Measurements from ENCODE around the gene RGS6.
A peak's percentile ranks its signal among the peaks of the same experiment; 100 is the strongest.

The RGS6 gene

DNA sequence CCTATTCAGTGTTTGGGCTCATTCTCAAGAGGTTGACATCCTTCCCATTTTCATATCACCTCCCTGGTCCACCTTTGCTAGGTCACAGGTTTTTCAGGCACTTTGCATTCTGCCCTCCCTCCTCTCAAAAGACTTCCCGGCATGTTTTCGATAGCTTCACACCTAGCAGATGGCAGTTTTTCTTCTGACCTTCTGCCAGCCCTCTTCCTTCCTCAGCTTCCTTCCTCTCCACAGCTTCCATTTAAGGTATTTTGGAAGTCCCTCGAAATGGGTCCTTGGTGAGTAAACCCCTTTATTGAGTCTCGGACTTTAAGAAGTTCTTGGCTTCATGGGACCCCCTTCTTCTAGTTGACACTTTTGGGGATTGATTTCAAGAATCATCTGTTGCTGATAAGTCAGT lies 358.0 kb downstream of the RGS6 start:
- Histone ChIP-seq H3K4ac (ENCODE audit: low read depth, low read length) (no peak overlapping the region), H3K27me3 (ENCODE audit: insufficient read depth, low read length) (no peaks in the 10 kb centered on the region), H2BK5ac (ENCODE audit: low read depth, low read length, poor library complexity) (no peak overlapping the region), H3K4me2 (ENCODE audit: low read length) (no peak overlapping the region), H4K12ac (ENCODE audit: low read depth, low read length) (no peak overlapping the region), H3K23ac (ENCODE audit: low read length) (peak overlapping the region; percentile 67), H3K4me3 (ENCODE audit: low read depth, low read length) (no peak overlapping the region), H3K9ac (ENCODE audit: low read length) (peak overlapping the region; percentile 61), H3K27ac (ENCODE audit: low read depth, low read length) (no peak overlapping the region), H2AK5ac (ENCODE audit: low read length) (no peak overlapping the region), H4K91ac (ENCODE audit: low read depth, low read length) (no peak overlapping the region), H4K8ac (ENCODE audit: low read depth, low read length) (no peak overlapping the region), H2BK12ac (ENCODE audit: low read length) (no peak overlapping the region), H3K4me1 (ENCODE audit: control insufficient read depth in 1 of 2, insufficient read depth in 2 of 2, low read length in 2 of 2) (no peaks in the 10 kb centered on the region), H3K14ac (ENCODE audit: low read length) (no peak overlapping the region), H3K36me3 (ENCODE audit: control insufficient read depth in 1 of 2, insufficient read depth in 2 of 2, low read length in 2 of 2) (no peaks in the 10 kb centered on the region), H3K79me1 (ENCODE audit: low read length) (no peaks in the 10 kb centered on the region), H3K18ac (ENCODE audit: low read length) (no peak overlapping the region), H2BK120ac (ENCODE audit: insufficient read depth, low read length, poor library complexity) (no peak overlapping the region), H2AFZ (ENCODE audit: insufficient read depth, low read length, poor library complexity) (no peak overlapping the region), H3K9me3 (ENCODE audit: insufficient read depth, low read depth, low read length) (no peaks in the 10 kb centered on the region), H3K79me2 (ENCODE audit: control insufficient read depth, insufficient read depth, low read length, poor library complexity) (no peaks in the 10 kb centered on the region)
- no peak for DNase-seq
- no CpG with 5 or more reads among the region's 4 CpGs for WGBS (ENCODE audit: extremely low coverage, insufficient coverage, insufficient read length)

DNA sequence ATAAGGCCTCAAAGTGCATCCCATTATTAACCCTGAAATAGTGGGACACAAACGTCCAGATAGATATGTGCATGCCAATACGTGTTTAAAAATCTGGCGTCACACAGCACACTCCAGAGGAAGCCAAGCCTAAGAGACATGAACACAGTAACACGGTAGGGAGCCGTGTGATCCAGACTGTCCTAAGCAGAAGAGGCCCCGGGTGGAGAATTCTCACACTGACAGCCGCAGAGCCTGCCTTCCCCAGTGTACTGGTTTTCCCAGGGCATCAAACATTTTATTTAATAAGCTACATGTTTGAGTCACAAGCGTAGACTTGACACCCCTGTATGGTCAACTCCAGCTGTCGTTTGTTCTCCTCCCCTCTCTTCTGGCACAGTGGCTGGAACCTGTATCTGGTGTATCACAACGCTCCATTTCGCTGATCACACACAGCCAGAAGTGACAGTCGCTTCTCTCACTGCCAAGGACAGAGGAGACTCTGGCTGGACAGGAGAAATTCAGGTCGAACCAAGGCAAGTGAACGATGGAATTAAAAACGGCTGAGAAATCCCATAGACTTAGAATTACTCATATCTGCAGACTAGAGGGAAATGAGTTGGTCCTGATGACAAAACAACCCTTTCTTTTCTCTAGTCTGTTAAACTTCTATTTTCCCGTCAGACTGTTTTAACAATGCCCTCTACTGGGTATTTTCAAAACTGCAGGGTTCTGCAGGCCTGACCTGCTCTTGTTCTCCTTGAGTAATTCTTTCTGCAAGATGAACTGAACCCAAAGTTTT lies 359.9 kb downstream of the RGS6 start:
- WGBS (ENCODE audit: extremely low coverage, insufficient coverage, insufficient read length) = no CpG with 5 or more reads among the region's 16 CpGs
- Histone ChIP-seq H3K79me2 (ENCODE audit: control insufficient read depth, insufficient read depth, low read length, poor library complexity) (no peaks in the 10 kb centered on the region), H2AK5ac (ENCODE audit: low read length) (no peak overlapping the region)

DNA sequence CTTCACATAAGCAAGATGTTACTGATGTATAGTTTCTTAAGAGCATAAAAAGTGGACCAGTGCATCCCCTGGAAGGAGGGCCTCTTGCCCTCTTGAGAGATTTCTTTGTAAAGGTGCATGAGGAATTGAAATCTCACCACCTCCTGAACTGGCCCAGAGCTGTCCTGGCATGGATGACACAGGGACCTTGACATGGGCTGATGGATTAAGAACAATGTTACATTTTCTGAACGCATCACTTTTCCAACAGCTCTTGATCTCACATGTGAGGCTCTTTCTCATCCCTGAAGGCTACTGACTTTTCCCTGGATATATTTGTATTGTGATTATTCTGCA lies 360.4 kb downstream of the RGS6 start:
- H3K4me1 ChIP-seq (ENCODE audit: control insufficient read depth in 1 of 2, insufficient read depth in 2 of 2, low read length in 2 of 2) = no peaks in the 10 kb centered on the region
- no peak overlapping the region for H2BK12ac ChIP-seq (ENCODE audit: low read length)
- no peak overlapping the region for H3K14ac ChIP-seq (ENCODE audit: low read length)
- no peak overlapping the region for H3K23ac ChIP-seq (ENCODE audit: low read length)
- no peak overlapping the region for H3K27ac ChIP-seq (ENCODE audit: low read depth, low read length)
- no peak overlapping the region for H3K4me3 ChIP-seq (ENCODE audit: low read depth, low read length)
- H3K18ac ChIP-seq (ENCODE audit: low read length) = no peak overlapping the region
- DNase-seq = no peak
- H3K79me1 ChIP-seq (ENCODE audit: low read length) = no peaks in the 10 kb centered on the region
- no peak overlapping the region for H4K8ac ChIP-seq (ENCODE audit: low read depth, low read length)
- H3K79me2 ChIP-seq (ENCODE audit: control insufficient read depth, insufficient read depth, low read length, poor library complexity) = no peaks in the 10 kb centered on the region
- H3K27me3 ChIP-seq (ENCODE audit: insufficient read depth, low read length) = no peaks in the 10 kb centered on the region
- no peak overlapping the region for H2BK5ac ChIP-seq (ENCODE audit: low read depth, low read length, poor library complexity)
- H2BK120ac ChIP-seq (ENCODE audit: insufficient read depth, low read length, poor library complexity) = no peak overlapping the region
- no peaks in the 10 kb centered on the region for H3K36me3 ChIP-seq (ENCODE audit: control insufficient read depth in 1 of 2, insufficient read depth in 2 of 2, low read length in 2 of 2)
- H3K9ac ChIP-seq (ENCODE audit: low read length) = no peak overlapping the region
- H3K9me3 ChIP-seq (ENCODE audit: insufficient read depth, low read depth, low read length) = no peaks in the 10 kb centered on the region
- H2AK5ac ChIP-seq (ENCODE audit: low read length) = no peak overlapping the region
- H2AFZ ChIP-seq (ENCODE audit: insufficient read depth, low read length, poor library complexity) = no peak overlapping the region
- no peak overlapping the region for H3K4ac ChIP-seq (ENCODE audit: low read depth, low read length)
- WGBS (ENCODE audit: extremely low coverage, insufficient coverage, insufficient read length) = no CpG with 5 or more reads among the region's 1 CpG
- H4K12ac ChIP-seq (ENCODE audit: low read depth, low read length) = no peak overlapping the region
- H3K4me2 ChIP-seq (ENCODE audit: low read length) = no peak overlapping the region
- no peak overlapping the region for H4K91ac ChIP-seq (ENCODE audit: low read depth, low read length)

More for the DNA sequence above, 359.9 kb downstream of the RGS6 start:
- H3K27ac ChIP-seq (ENCODE audit: low read depth, low read length) = no peak overlapping the region
- no peak overlapping the region for H3K23ac ChIP-seq (ENCODE audit: low read length)
- no peaks in the 10 kb centered on the region for H3K79me1 ChIP-seq (ENCODE audit: low read length)
- no peak overlapping the region for H2BK5ac ChIP-seq (ENCODE audit: low read depth, low read length, poor library complexity)
- no peak overlapping the region for H3K18ac ChIP-seq (ENCODE audit: low read length)
- peak; percentile 30 to 82 for DNase-seq
- no peak overlapping the region for H3K4me2 ChIP-seq (ENCODE audit: low read length)
- H2AFZ ChIP-seq (ENCODE audit: insufficient read depth, low read length, poor library complexity) = no peak overlapping the region
- H2BK120ac ChIP-seq (ENCODE audit: insufficient read depth, low read length, poor library complexity) = no peak overlapping the region
- H3K4me3 ChIP-seq (ENCODE audit: low read depth, low read length) = no peak overlapping the region
- H4K8ac ChIP-seq (ENCODE audit: low read depth, low read length) = no peak overlapping the region
- no peak overlapping the region for H3K14ac ChIP-seq (ENCODE audit: low read length)
- H3K9me3 ChIP-seq (ENCODE audit: insufficient read depth, low read depth, low read length) = no peaks in the 10 kb centered on the region
- H3K4ac ChIP-seq (ENCODE audit: low read depth, low read length) = no peak overlapping the region
- H3K9ac ChIP-seq (ENCODE audit: low read length) = no peak overlapping the region
- no peaks in the 10 kb centered on the region for H3K4me1 ChIP-seq (ENCODE audit: control insufficient read depth in 1 of 2, insufficient read depth in 2 of 2, low read length in 2 of 2)
- H4K12ac ChIP-seq (ENCODE audit: low read depth, low read length) = no peak overlapping the region
- no peak overlapping the region for H4K91ac ChIP-seq (ENCODE audit: low read depth, low read length)
- no peaks in the 10 kb centered on the region for H3K27me3 ChIP-seq (ENCODE audit: insufficient read depth, low read length)
- H2BK12ac ChIP-seq (ENCODE audit: low read length) = no peak overlapping the region
- H3K36me3 ChIP-seq (ENCODE audit: control insufficient read depth in 1 of 2, insufficient read depth in 2 of 2, low read length in 2 of 2) = no peaks in the 10 kb centered on the region

DNA sequence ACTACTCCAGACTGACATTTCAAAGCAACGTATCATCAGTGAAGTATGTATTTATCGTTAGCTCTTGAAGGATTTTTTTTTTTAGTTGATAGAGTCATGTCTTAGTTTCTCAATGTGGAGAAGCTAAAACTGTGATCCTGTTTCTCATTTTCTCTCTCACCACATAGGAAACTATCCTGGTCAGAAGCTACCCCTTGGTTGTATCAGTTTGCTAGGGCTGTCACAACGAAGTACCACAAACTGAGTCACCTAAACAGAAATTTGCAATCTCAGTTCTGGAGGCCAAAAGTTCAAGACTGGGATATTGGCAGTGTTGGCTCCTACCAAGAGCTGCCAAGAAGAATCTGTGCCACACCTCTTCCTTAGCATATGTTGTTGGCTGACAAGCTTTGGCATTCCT lies 369.1 kb downstream of the RGS6 start:
- no CpG with 5 or more reads among the region's 3 CpGs for WGBS (ENCODE audit: extremely low coverage, insufficient coverage, insufficient read length)
- H4K8ac ChIP-seq (ENCODE audit: low read depth, low read length) = no peak overlapping the region
- H2AK5ac ChIP-seq (ENCODE audit: low read length) = no peak overlapping the region
- no peak overlapping the region for H2BK12ac ChIP-seq (ENCODE audit: low read length)
- no peak overlapping the region for H3K14ac ChIP-seq (ENCODE audit: low read length)
- H3K27me3 ChIP-seq (ENCODE audit: insufficient read depth, low read length) = no peaks in the 10 kb centered on the region
- H4K91ac ChIP-seq (ENCODE audit: low read depth, low read length) = no peak overlapping the region
- H3K4ac ChIP-seq (ENCODE audit: low read depth, low read length) = no peak overlapping the region
- H3K9ac ChIP-seq (ENCODE audit: low read length) = no peak overlapping the region
- no peak for DNase-seq
- no peak overlapping the region for H2BK120ac ChIP-seq (ENCODE audit: insufficient read depth, low read length, poor library complexity)
- no peak overlapping the region for H2AFZ ChIP-seq (ENCODE audit: insufficient read depth, low read length, poor library complexity)
- H3K79me2 ChIP-seq (ENCODE audit: control insufficient read depth, insufficient read depth, low read length, poor library complexity) = no peaks in the 10 kb centered on the region
- no peaks in the 10 kb centered on the region for H3K79me1 ChIP-seq (ENCODE audit: low read length)
- no peaks in the 10 kb centered on the region for H3K4me1 ChIP-seq (ENCODE audit: control insufficient read depth in 1 of 2, insufficient read depth in 2 of 2, low read length in 2 of 2)
- H3K4me3 ChIP-seq (ENCODE audit: low read depth, low read length) = no peak overlapping the region
- no peak overlapping the region for H3K18ac ChIP-seq (ENCODE audit: low read length)
- no peak overlapping the region for H2BK5ac ChIP-seq (ENCODE audit: low read depth, low read length, poor library complexity)
- H3K4me2 ChIP-seq (ENCODE audit: low read length) = no peak overlapping the region
- H3K36me3 ChIP-seq (ENCODE audit: control insufficient read depth in 1 of 2, insufficient read depth in 2 of 2, low read length in 2 of 2) = no peaks in the 10 kb centered on the region
- H3K23ac ChIP-seq (ENCODE audit: low read length) = no peak overlapping the region
- H4K12ac ChIP-seq (ENCODE audit: low read depth, low read length) = no peak overlapping the region
- peaks cover 2% of the 10 kb centered on the region for H3K9me3 ChIP-seq (ENCODE audit: insufficient read depth, low read depth, low read length)
- no peak overlapping the region for H3K27ac ChIP-seq (ENCODE audit: low read depth, low read length)
